ENCODE measurements around the gene RNF180. TPM values are rescaled to one million over a fixed set of nuclear protein-coding genes. Genes with fewer than 3 reads are reported as not detected.
A peak's percentile ranks its signal among the peaks of the same experiment; 100 is the strongest.

Gene RNF180, protein sequence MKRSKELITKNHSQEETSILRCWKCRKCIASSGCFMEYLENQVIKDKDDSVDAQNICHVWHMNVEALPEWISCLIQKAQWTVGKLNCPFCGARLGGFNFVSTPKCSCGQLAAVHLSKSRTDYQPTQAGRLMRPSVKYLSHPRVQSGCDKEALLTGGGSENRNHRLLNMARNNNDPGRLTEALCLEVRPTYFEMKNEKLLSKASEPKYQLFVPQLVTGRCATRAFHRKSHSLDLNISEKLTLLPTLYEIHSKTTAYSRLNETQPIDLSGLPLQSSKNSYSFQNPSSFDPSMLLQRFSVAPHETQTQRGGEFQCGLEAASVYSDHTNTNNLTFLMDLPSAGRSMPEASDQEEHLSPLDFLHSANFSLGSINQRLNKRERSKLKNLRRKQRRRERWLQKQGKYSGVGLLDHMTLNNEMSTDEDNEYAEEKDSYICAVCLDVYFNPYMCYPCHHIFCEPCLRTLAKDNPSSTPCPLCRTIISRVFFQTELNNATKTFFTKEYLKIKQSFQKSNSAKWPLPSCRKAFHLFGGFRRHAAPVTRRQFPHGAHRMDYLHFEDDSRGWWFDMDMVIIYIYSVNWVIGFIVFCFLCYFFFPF
- total RNA-seq (2012; rRNA removed) = 0.76 and 1.1 TPM in 2 replicates

DNA sequence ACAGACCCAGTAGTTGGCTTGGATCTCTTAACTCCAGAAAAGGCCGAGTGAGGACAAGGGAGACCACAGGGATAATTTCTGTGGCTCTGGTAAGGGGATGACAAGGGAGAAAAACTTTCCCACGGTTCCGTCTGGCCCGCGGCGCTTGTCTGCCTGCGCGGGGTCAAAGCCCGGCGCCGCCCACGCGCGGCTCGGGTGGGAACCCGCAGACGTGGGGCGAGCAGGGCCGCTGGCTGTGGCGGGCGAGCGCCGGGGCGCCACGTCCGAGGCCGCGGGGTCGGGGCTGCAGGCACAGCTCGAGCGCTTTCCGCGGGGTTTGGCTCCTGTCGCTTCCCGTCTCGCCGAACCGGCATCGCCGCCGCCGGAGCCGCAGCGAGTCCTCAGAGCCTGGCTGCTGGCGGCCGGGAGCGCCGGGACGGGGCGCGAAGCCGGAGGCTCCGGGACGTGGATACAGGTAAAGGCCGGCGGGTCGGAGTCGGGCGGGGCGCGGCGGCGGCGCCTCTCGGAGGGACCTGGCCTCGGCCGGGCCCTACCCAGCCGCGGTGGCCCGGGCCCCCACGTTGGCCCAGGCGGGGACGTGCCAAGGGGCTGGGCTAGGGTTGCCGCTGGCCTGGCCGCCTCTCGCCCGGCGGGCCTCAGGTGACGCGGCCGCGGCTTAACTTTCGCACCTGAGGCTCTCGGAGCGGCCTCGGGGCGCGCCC is at the start of gene RNF180:
Gene RNF180, plus strand, starts transcription at position 344 of the 701 bp plus-strand sequence. CDS start 34,965 bp downstream, outside the sequence.
- no peaks in the 10 kb centered on the region for H3K36me3 ChIP-seq (ENCODE audit: insufficient read depth, low read length)
- H3K4me2 ChIP-seq (ENCODE audit: low read length) = peak within 1 kb of the TSS; percentile 93
- H3K9ac ChIP-seq (ENCODE audit: low read depth, low read length) = peak within 1 kb of the TSS; percentile 72
- H3K4me3 ChIP-seq (ENCODE audit: low read length) = peak within 1 kb of the TSS; percentile 73
- peaks cover 4% of the 10 kb centered on the region for H3K4me1 ChIP-seq (ENCODE audit: control insufficient read depth, insufficient read depth, low read length)
- H3K9me3 ChIP-seq (replicated peaks; ENCODE audit: low read length) = no peaks in the 10 kb centered on the region
- H3K27me3 ChIP-seq (ENCODE audit: control insufficient read depth, insufficient read depth, low read length) = peaks cover 17% of the 10 kb centered on the region

DNA sequence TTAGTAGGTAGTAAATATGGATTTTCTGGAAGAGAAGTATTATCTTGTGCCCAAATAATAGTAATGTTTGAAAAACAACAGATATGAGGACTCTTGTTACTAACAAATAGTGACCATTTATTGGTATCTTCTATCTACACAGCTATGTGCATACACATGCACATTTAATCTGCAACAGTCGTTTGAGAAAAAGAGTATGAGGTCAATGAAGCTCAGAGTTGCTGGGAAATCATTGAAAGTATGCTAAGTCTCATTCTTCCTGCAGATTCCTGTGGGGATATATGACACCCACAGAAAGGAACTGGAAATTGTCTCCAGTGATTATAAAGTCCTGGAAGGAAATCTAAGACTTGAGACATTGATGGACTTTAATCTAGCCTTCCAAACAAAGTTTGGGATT is 40.1 kb upstream of the RNF180 start:
- Histone ChIP-seq H3K27me3 (ENCODE audit: control insufficient read depth, insufficient read depth, low read length) (no peaks in the 10 kb centered on the region), H3K9me3 (replicated peaks; ENCODE audit: low read length) (no peaks in the 10 kb centered on the region), H3K4me1 (ENCODE audit: control insufficient read depth, insufficient read depth, low read length) (no peaks in the 10 kb centered on the region), H3K9ac (ENCODE audit: low read depth, low read length) (no peak overlapping the region), H3K36me3 (ENCODE audit: insufficient read depth, low read length) (no peaks in the 10 kb centered on the region), H3K4me2 (ENCODE audit: low read length) (no peak overlapping the region), H3K4me3 (ENCODE audit: low read length) (no peak overlapping the region)

DNA sequence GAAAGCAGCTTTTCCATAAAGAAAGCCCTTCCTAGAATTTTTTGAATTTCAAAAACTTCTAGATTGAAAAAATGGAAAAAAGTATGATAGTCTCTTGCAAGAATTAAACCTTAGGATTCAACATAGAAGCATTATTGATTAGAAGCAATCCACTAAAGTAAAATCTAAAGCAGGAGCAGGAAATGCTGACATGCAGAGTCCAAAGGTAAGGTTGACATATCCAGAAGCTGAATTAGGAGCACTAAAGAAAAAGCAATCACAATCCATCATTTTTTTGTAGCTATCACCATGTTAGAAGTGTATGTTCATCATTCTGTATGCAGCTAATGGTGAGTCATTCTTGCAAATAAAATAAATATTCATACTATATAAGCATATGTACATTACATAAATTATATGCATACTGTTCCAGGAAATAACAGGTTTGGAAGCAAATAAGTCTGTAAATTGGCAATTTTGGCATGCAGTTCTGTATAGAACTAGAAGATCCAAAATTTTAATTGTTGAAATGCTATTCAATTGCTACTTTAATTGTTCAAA is 39.4 kb upstream of the RNF180 start:
- no peak overlapping the region for H3K9ac ChIP-seq (ENCODE audit: low read depth, low read length)
- no peaks in the 10 kb centered on the region for H3K4me1 ChIP-seq (ENCODE audit: control insufficient read depth, insufficient read depth, low read length)

DNA sequence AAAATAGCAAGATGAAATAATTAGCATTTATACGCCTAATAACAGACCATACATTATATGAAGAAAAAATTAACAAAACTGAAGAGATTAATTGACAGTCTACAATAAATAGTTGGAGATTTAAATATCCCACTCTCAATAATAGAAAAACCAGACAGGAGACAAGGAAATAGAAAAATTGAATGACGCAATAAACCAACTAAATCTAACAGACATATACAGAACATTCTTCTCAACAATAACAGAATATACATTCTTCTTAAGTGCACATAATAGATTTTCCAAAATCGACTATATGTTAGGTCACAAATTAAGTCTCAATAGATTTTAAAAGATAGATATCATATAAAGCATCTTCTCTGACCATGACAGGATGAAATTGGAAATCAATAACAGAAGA is 25.6 kb upstream of the RNF180 start:
- H3K4me1 ChIP-seq (ENCODE audit: control insufficient read depth, insufficient read depth, low read length) = peaks cover 11% of the 10 kb centered on the region
- H3K4me3 ChIP-seq (ENCODE audit: low read length) = no peak overlapping the region
- H3K4me2 ChIP-seq (ENCODE audit: low read length) = no peak overlapping the region
- H3K9ac ChIP-seq (ENCODE audit: low read depth, low read length) = no peak overlapping the region
- H3K9me3 ChIP-seq (replicated peaks; ENCODE audit: low read length) = no peaks in the 10 kb centered on the region
- no peaks in the 10 kb centered on the region for H3K27me3 ChIP-seq (ENCODE audit: control insufficient read depth, insufficient read depth, low read length)
- H3K36me3 ChIP-seq (ENCODE audit: insufficient read depth, low read length) = no peaks in the 10 kb centered on the region

More for the DNA sequence above, 39.4 kb upstream of the RNF180 start:
- H3K27me3 ChIP-seq (ENCODE audit: control insufficient read depth, insufficient read depth, low read length) = no peaks in the 10 kb centered on the region
- no peak overlapping the region for H3K4me3 ChIP-seq (ENCODE audit: low read length)
- H3K4me2 ChIP-seq (ENCODE audit: low read length) = no peak overlapping the region
- H3K9me3 ChIP-seq (replicated peaks; ENCODE audit: low read length) = no peaks in the 10 kb centered on the region
- no peaks in the 10 kb centered on the region for H3K36me3 ChIP-seq (ENCODE audit: insufficient read depth, low read length)

DNA sequence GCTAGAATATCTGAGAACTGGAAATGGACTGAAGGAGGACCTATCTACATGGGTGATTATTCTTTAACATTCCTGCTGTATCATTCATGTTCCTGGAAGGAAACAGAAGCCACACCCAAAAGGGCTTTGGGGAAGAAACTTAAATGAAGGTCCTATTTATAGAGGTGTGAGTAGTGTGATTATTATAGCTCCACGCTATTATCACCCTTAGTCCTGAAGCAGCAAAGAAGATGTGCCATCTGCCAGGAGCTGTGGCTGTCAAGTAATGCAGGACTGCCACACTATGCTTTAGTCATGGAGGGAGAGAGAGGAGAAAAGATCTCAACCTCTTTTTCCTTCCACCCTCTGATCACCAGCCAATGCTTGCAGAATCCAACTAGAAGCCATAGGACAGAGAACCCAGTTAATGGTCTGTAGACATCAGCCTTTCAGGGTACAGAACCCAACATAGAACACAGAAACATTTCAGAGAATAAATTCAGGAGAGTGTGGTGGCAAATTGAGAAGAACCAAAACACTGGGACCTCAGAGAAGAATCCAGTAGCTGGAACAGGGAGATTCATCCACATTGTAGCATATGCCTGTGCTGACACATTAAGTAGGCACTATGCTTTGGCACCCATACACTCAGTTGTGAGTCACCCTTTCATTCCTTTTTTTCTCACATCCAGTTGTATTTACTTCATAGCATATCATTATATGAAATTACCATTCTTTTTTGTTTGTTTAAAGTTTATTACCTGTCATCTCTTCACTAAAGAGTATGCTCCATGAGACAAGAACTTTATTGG is 21.0 kb upstream of the RNF180 start:
- H3K27me3 ChIP-seq (ENCODE audit: control insufficient read depth, insufficient read depth, low read length) = no peaks in the 10 kb centered on the region
- H3K9me3 ChIP-seq (replicated peaks; ENCODE audit: low read length) = no peaks in the 10 kb centered on the region
- no peaks in the 10 kb centered on the region for H3K36me3 ChIP-seq (ENCODE audit: insufficient read depth, low read length)
- H3K4me1 ChIP-seq (ENCODE audit: control insufficient read depth, insufficient read depth, low read length) = peaks cover 11% of the 10 kb centered on the region
- no peak overlapping the region for H3K4me3 ChIP-seq (ENCODE audit: low read length)
- peak overlapping the region; percentile 31 for H3K4me2 ChIP-seq (ENCODE audit: low read length)
- H3K9ac ChIP-seq (ENCODE audit: low read depth, low read length) = no peak overlapping the region

DNA sequence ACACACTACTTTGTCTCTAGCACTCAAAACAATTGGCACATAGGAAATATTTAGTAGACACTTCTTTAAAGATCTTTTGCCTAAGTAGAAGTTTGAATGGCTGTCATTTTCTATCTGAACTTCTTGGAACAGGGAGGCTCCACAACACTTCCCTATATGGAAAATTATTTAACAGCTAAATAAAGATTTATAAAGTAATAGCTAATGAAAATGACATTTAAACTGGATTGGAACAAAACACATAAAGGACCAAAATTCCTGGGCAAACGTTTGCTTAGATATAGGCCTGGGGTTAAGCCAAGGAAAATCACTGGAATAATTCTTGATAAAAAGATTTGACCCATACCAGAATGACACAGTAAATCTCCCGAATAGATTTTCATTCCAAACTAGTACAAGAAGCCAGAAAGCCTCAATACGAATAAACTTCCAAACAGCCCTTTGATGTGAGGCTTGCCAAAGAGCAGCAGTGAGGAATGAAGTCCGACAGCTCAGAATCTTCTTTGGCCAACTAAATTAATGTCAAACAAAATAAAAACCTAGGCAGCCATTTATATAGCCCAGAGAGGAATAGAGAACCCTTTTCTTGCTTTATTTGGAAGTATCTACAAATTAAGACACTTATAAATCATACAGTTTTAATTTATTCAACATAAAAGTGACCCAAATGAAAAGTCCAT is 20.3 kb upstream of the RNF180 start:
- no peak overlapping the region for H3K4me2 ChIP-seq (ENCODE audit: low read length)
- peaks cover 11% of the 10 kb centered on the region for H3K4me1 ChIP-seq (ENCODE audit: control insufficient read depth, insufficient read depth, low read length)
- no peaks in the 10 kb centered on the region for H3K27me3 ChIP-seq (ENCODE audit: control insufficient read depth, insufficient read depth, low read length)
- H3K9ac ChIP-seq (ENCODE audit: low read depth, low read length) = no peak overlapping the region
- no peaks in the 10 kb centered on the region for H3K36me3 ChIP-seq (ENCODE audit: insufficient read depth, low read length)
- H3K9me3 ChIP-seq (replicated peaks; ENCODE audit: low read length) = no peaks in the 10 kb centered on the region
- H3K4me3 ChIP-seq (ENCODE audit: low read length) = no peak overlapping the region

DNA sequence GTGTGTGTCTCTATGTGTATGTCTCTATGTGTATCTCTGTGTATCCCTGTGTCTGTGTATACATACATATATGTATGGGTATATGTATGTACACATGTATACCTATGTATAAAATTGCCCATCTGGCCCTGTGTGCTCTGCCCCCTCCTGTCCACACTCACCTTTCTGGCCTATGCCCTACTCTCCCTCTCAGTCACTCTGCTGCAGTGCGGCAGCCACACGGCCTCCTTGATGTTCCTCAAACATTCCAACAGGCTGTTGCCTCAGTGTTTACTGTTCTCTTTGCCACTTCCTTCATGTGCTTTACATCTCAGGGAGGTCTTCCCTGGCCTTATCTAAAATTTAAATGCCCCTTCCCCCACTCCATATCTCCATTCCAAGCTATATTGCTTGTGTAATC is 18.3 kb upstream of the RNF180 start:
- peaks cover 11% of the 10 kb centered on the region for H3K4me1 ChIP-seq (ENCODE audit: control insufficient read depth, insufficient read depth, low read length)
- no peak overlapping the region for H3K9ac ChIP-seq (ENCODE audit: low read depth, low read length)
- H3K36me3 ChIP-seq (ENCODE audit: insufficient read depth, low read length) = no peaks in the 10 kb centered on the region
- no peaks in the 10 kb centered on the region for H3K9me3 ChIP-seq (replicated peaks; ENCODE audit: low read length)
- peaks cover 4% of the 10 kb centered on the region for H3K27me3 ChIP-seq (ENCODE audit: control insufficient read depth, insufficient read depth, low read length)
- no peak overlapping the region for H3K4me3 ChIP-seq (ENCODE audit: low read length)
- no peak overlapping the region for H3K4me2 ChIP-seq (ENCODE audit: low read length)

DNA sequence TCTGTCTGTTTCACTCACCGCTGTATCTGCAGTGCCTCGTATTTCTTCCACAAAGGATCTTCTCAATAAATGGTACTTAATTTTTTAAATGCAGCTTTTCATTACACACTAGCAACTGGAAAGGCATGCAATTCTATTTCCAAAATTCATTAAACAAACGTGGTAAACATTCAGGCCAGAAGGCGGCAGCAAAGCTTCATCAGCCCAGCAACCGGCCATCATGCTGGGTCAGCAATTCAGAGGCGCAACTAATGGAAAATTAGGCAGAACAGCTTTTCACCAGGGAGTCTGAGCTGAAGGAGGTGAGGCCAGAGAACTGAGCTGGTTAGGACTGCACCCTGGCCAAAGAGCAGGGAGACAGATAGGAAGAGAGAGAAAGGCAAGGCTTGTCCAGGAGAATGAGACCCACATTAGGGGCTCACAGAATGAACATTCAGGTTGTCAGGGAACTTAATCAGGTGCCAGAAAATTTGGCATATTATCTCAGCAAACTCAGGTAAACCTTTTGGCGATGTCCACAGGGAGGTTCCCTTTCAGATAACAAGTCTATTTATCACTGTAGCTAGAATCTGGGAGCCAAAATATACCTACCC is 17.7 kb upstream of the RNF180 start:
- H3K27me3 ChIP-seq (ENCODE audit: control insufficient read depth, insufficient read depth, low read length) = peaks cover 4% of the 10 kb centered on the region
- H3K9me3 ChIP-seq (replicated peaks; ENCODE audit: low read length) = no peaks in the 10 kb centered on the region
- no peak overlapping the region for H3K4me2 ChIP-seq (ENCODE audit: low read length)
- peaks cover 11% of the 10 kb centered on the region for H3K4me1 ChIP-seq (ENCODE audit: control insufficient read depth, insufficient read depth, low read length)
- H3K36me3 ChIP-seq (ENCODE audit: insufficient read depth, low read length) = no peaks in the 10 kb centered on the region
- no peak overlapping the region for H3K9ac ChIP-seq (ENCODE audit: low read depth, low read length)
- H3K4me3 ChIP-seq (ENCODE audit: low read length) = no peak overlapping the region

DNA sequence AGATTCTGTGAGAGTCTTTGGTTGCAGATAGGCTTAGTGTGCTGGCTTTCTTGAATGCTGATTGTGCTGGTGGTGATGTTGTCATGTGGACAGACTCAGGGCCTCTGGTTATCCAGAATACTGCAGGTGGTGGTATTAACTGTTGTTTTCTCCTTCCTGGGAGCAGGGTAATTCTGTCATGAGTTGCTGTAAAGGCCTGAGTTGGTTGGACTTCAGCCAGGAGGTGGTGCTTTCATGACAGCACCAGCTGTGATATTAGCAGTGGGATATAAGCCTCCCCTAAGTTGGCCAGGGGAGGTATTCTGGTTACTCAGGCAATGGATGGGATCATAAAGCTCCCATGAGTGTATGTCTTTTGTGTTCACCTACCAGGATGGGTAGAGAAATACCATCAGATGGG is 16.4 kb upstream of the RNF180 start:
- no peak overlapping the region for H3K9ac ChIP-seq (ENCODE audit: low read depth, low read length)
- no peak overlapping the region for H3K4me2 ChIP-seq (ENCODE audit: low read length)
- H3K4me3 ChIP-seq (ENCODE audit: low read length) = no peak overlapping the region
- peaks cover 7% of the 10 kb centered on the region for H3K27me3 ChIP-seq (ENCODE audit: control insufficient read depth, insufficient read depth, low read length)
- no peaks in the 10 kb centered on the region for H3K36me3 ChIP-seq (ENCODE audit: insufficient read depth, low read length)
- peaks cover 7% of the 10 kb centered on the region for H3K4me1 ChIP-seq (ENCODE audit: control insufficient read depth, insufficient read depth, low read length)
- H3K9me3 ChIP-seq (replicated peaks; ENCODE audit: low read length) = no peaks in the 10 kb centered on the region

DNA sequence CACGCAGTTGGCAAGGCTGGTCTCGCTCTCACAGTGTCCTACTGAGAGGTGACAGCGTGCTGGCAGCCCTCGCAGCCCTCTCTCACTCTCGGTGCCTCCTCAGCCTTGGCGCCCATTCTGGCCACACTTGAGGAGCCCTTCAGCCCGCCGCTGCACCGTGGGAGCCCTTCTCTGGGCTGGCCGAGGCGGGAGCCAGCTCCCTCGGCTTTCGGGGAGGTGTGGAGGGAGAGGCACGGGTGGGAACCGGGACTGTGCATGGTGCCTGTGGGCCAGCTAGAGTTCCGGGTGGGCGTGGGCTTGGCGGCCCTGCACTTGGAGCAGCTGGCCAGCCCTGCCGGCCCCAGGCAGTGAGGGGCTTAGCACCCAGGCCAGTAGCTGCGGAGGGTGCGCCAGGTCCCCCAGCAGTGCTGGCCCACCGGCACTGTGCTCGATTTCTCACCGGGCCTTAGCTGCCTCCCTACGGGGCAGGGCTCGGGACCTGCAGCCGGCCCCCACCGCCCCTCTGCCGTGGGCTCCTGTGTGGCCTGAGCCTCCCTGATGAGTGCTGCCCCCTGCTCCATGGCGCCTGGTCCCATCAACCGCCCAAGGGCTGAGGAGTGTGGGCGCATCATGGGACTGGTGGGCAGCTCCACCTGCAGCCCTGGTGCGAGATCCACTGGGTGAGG is 15.7 kb upstream of the RNF180 start:
- no peak overlapping the region for H3K9ac ChIP-seq (ENCODE audit: low read depth, low read length)
- H3K4me2 ChIP-seq (ENCODE audit: low read length) = no peak overlapping the region
- peaks cover 14% of the 10 kb centered on the region for H3K27me3 ChIP-seq (ENCODE audit: control insufficient read depth, insufficient read depth, low read length)
- H3K4me1 ChIP-seq (ENCODE audit: control insufficient read depth, insufficient read depth, low read length) = no peaks in the 10 kb centered on the region
- H3K9me3 ChIP-seq (replicated peaks; ENCODE audit: low read length) = no peaks in the 10 kb centered on the region
- H3K4me3 ChIP-seq (ENCODE audit: low read length) = no peak overlapping the region
- H3K36me3 ChIP-seq (ENCODE audit: insufficient read depth, low read length) = no peaks in the 10 kb centered on the region

Data from skeletal muscle satellite cell (primary cell).